Ascending aorta (tissue), 2 donors: ENCODE measurements around the gene CCN2. TPM values are rescaled to one million over a fixed set of nuclear protein-coding genes. Genes with fewer than 3 reads are reported as not detected.

Experiments
- DNase-seq, 2 donors: peaks; one replicate each; pipeline ENCODE4 v3.0.0-alpha.2; 2019; ENCODE audit warnings: low spot score in 2 of 2
- H3K27ac ChIP-seq, 2 donors: fragments of 200-600 bp; sonication (generic); one replicate each; pipeline ENCODE4 v1.5.1; 2016 to 2017; ENCODE audit warnings: mild to moderate bottlenecking in 1 of 2
- H3K27me3 ChIP-seq: fragments of 200-600 bp; sonication (generic); one replicate; pipeline ENCODE4 v1.5.1; 2017
- H3K36me3 ChIP-seq, 2 donors: fragments of 200-600 bp; sonication (generic); one replicate each; pipeline ENCODE4 v1.5.1; 2016
- H3K4me1 ChIP-seq, 2 donors: fragments of 200-600 bp; sonication (generic); one replicate each; pipeline ENCODE4 v1.5.1; 2016 to 2017; ENCODE audit warnings: mild to moderate bottlenecking in 1 of 2
- H3K4me3 ChIP-seq, 2 donors: fragments of 200-600 bp; sonication (generic); one replicate each; pipeline ENCODE4 v1.5.1; 2016 to 2017; ENCODE audit warnings: mild to moderate bottlenecking in 1 of 2
- H3K9me3 ChIP-seq, 2 donors: fragments of 200-600 bp; sonication (generic); one replicate each; pipeline ENCODE4 v1.5.1; 2016
- CTCF ChIP-seq, 3 experiments: fragments of 200-600 bp in 2 of 3; fragments of 450-650 bp in 1 of 3; sonication (generic) in 2 of 3; IDR thresholded peaks; one replicate each; pipeline ENCODE4 v1.5.1; 2016 to 2019; ENCODE audit warnings: antibody characterized with exemption in 3 of 3, mild to moderate bottlenecking in 1 of 3, moderate library complexity in 1 of 3
- intact Hi-C: fragments of 100-400 bp; cut with DNase I; formaldehyde crosslinking; loops from one replicate; pipeline ENCODE4 v1.15.1; 2023
- total RNA-seq: library from RNA; depleted of rRNA; stranded (reverse); fragments of >200 nt; gene quantifications from one replicate; pipeline ENCODE4 v1.1.0, GENCODE V29; 2016

The CCN2 gene
- total RNA-seq, 1 donor from 2014 or later, result 916 TPM

GRCh38 chr6:131972741-131973140 lies 21.6 kb upstream of the CCN2 start:
- H3K4me3 ChIP-seq, result no peak overlapping the region
- no peaks in the 10 kb centered on the region for H3K27me3 ChIP-seq
- no peaks in the 10 kb centered on the region for H3K9me3 ChIP-seq
- intact Hi-C loops, result no loop called here
- no peaks in the 10 kb centered on the region for H3K36me3 ChIP-seq
- H3K27ac ChIP-seq, result no peak overlapping the region
- peaks cover 0 to 4% of the 10 kb centered on the region in 2 donors for H3K4me1 ChIP-seq
- no peak for TF ChIP-seq CTCF (IDR thresholded peaks at IDR 0.05)
- DNase-seq, result no peak

GRCh38 chr6:131970076-131970859 lies 19.1 kb upstream of the CCN2 start:
- intact Hi-C loops, result no loop called here
- no peaks in the 10 kb centered on the region for H3K36me3 ChIP-seq

GRCh38 chr6:131968656-131969055 lies 17.5 kb upstream of the CCN2 start:
- Histone ChIP-seq H3K27ac (no peak overlapping the region), H3K4me3 (no peak overlapping the region), H3K9me3 (no peaks in the 10 kb centered on the region), H3K36me3 (no peaks in the 10 kb centered on the region), H3K4me1 (no peaks in the 10 kb centered on the region), H3K27me3 (no peaks in the 10 kb centered on the region)
- TF ChIP-seq CTCF (IDR thresholded peaks at IDR 0.05), result no peak
- no peak for DNase-seq
- intact Hi-C loops, result no loop called here

More at GRCh38 chr6:131970076-131970859, 19.1 kb upstream of the CCN2 start:
- no peak for TF ChIP-seq CTCF (IDR thresholded peaks at IDR 0.05)
- Histone ChIP-seq H3K4me3 (no peak overlapping the region), H3K27ac (no peak overlapping the region), H3K27me3 (no peaks in the 10 kb centered on the region), H3K4me1 (no peaks in the 10 kb centered on the region), H3K9me3 (no peaks in the 10 kb centered on the region)
- DNase-seq, result no peak

GRCh38 chr6:131967948-131968347 lies 16.8 kb upstream of the CCN2 start:
- no peaks in the 10 kb centered on the region for H3K36me3 ChIP-seq
- no peak for DNase-seq
- no peaks in the 10 kb centered on the region for H3K4me1 ChIP-seq
- H3K4me3 ChIP-seq, result no peak overlapping the region
- no peaks in the 10 kb centered on the region for H3K9me3 ChIP-seq
- no peak for TF ChIP-seq CTCF (IDR thresholded peaks at IDR 0.05)
- H3K27me3 ChIP-seq, result no peaks in the 10 kb centered on the region
- intact Hi-C loops, result no loop called here
- H3K27ac ChIP-seq, result no peak overlapping the region

- no peaks in the 10 kb centered on the region for H3K4me1 ChIP-seq
- no peak overlapping the region for H3K27ac ChIP-seq
- no peak for DNase-seq
- no peaks in the 10 kb centered on the region for H3K9me3 ChIP-seq
- H3K36me3 ChIP-seq, result no peaks in the 10 kb centered on the region
- intact Hi-C loops, result no loop called here
- no peaks in the 10 kb centered on the region for H3K27me3 ChIP-seq
- no peak for TF ChIP-seq CTCF (IDR thresholded peaks at IDR 0.05)
- no peak overlapping the region for H3K4me3 ChIP-seq
Measured at GRCh38 chr6:131966443-131966842, 15.3 kb upstream of the CCN2 start.
